ENCODE measurements around the gene UCHL5.
"Not testable (repeated sequence)": the region's sequence is repeated elsewhere in the genome, so short reads cannot be mapped to it uniquely, and the experiment has no call there.

UCHL5 gene

GRCh38 chr1:193058529-193059281, 455 bp downstream of the UCHL5 start:
- peak overlapping the region; percentile 43 for H2AFZ ChIP-seq (ENCODE audit: low read depth, low read length)
- peak overlapping the region; percentile 75 for H3K4me3 ChIP-seq (ENCODE audit: low read length)
- H3K9me3 ChIP-seq (ENCODE audit: low read length): peaks cover 2% of the 10 kb centered on the region
- H3K4me1 ChIP-seq (ENCODE audit: insufficient read depth, low read length): peaks cover 18% of the 10 kb centered on the region
- H3K27me3 ChIP-seq (ENCODE audit: insufficient read depth, low read length): no peaks in the 10 kb centered on the region
- H3K36me3 ChIP-seq (ENCODE audit: insufficient read depth, low read length): no peaks in the 10 kb centered on the region

GRCh38 chr1:193054169-193054675, 4.9 kb downstream of the UCHL5 start:
- Histone ChIP-seq H3K9me3 (ENCODE audit: low read length) (no peaks in the 10 kb centered on the region), H3K4me3 (ENCODE audit: low read length) (no peak overlapping the region), H3K36me3 (ENCODE audit: insufficient read depth, low read length) (peaks cover 15% of the 10 kb centered on the region), H2AFZ (ENCODE audit: low read depth, low read length) (no peak overlapping the region), H3K4me1 (ENCODE audit: insufficient read depth, low read length) (peaks cover 10% of the 10 kb centered on the region), H3K27me3 (ENCODE audit: insufficient read depth, low read length) (no peaks in the 10 kb centered on the region)

- peaks cover 39% of the 10 kb centered on the region for H3K36me3 ChIP-seq (ENCODE audit: insufficient read depth, low read length)
- not testable (repeated sequence) for H3K4me3 ChIP-seq (ENCODE audit: low read length); H3K27me3 ChIP-seq (ENCODE audit: insufficient read depth, low read length)
Observed at GRCh38 chr1:193048913-193049312, 10.2 kb downstream of the UCHL5 start.

GRCh38 chr1:193042766-193043691, 16.1 kb downstream of the UCHL5 start:
- no peak overlapping the region for H3K4me3 ChIP-seq (ENCODE audit: low read length)
- H2AFZ ChIP-seq (ENCODE audit: low read depth, low read length): no peak overlapping the region
- H3K27me3 ChIP-seq (ENCODE audit: insufficient read depth, low read length): no peaks in the 10 kb centered on the region
- H3K9me3 ChIP-seq (ENCODE audit: low read length): no peaks in the 10 kb centered on the region
- H3K36me3 ChIP-seq (ENCODE audit: insufficient read depth, low read length): peaks cover 32% of the 10 kb centered on the region
- no peaks in the 10 kb centered on the region for H3K4me1 ChIP-seq (ENCODE audit: insufficient read depth, low read length)

More at GRCh38 chr1:193048913-193049312, 10.2 kb downstream of the UCHL5 start:
- not testable (repeated sequence) for H3K4me1 ChIP-seq (ENCODE audit: insufficient read depth, low read length); H3K9me3 ChIP-seq (ENCODE audit: low read length); H2AFZ ChIP-seq (ENCODE audit: low read depth, low read length)

GRCh38 chr1:193040011-193040410, 19.1 kb downstream of the UCHL5 start:
- H3K9me3 ChIP-seq (ENCODE audit: low read length): no peaks in the 10 kb centered on the region
- peaks cover 23% of the 10 kb centered on the region for H3K36me3 ChIP-seq (ENCODE audit: insufficient read depth, low read length)
- no peaks in the 10 kb centered on the region for H3K27me3 ChIP-seq (ENCODE audit: insufficient read depth, low read length)
- no peak overlapping the region for H2AFZ ChIP-seq (ENCODE audit: low read depth, low read length)
- H3K4me1 ChIP-seq (ENCODE audit: insufficient read depth, low read length): no peaks in the 10 kb centered on the region
- no peak overlapping the region for H3K4me3 ChIP-seq (ENCODE audit: low read length)

- H3K36me3 ChIP-seq (ENCODE audit: insufficient read depth, low read length): peaks cover 3% of the 10 kb centered on the region
- H3K4me1 ChIP-seq (ENCODE audit: insufficient read depth, low read length): no peaks in the 10 kb centered on the region
- no peaks in the 10 kb centered on the region for H3K27me3 ChIP-seq (ENCODE audit: insufficient read depth, low read length)
- no peak overlapping the region for H2AFZ ChIP-seq (ENCODE audit: low read depth, low read length)
- H3K9me3 ChIP-seq (ENCODE audit: low read length): no peaks in the 10 kb centered on the region
- H3K4me3 ChIP-seq (ENCODE audit: low read length): no peak overlapping the region
Observed at GRCh38 chr1:193036337-193037047, 22.7 kb downstream of the UCHL5 start.

GRCh38 chr1:193033610-193034009, 25.6 kb downstream of the UCHL5 start:
- H3K36me3 ChIP-seq (ENCODE audit: insufficient read depth, low read length): peaks cover 4% of the 10 kb centered on the region
- no peaks in the 10 kb centered on the region for H3K4me1 ChIP-seq (ENCODE audit: insufficient read depth, low read length)
- no peak overlapping the region for H2AFZ ChIP-seq (ENCODE audit: low read depth, low read length)
- no peaks in the 10 kb centered on the region for H3K9me3 ChIP-seq (ENCODE audit: low read length)
- H3K4me3 ChIP-seq (ENCODE audit: low read length): no peak overlapping the region
- no peaks in the 10 kb centered on the region for H3K27me3 ChIP-seq (ENCODE audit: insufficient read depth, low read length)

- H3K36me3 ChIP-seq (ENCODE audit: insufficient read depth, low read length); H3K4me3 ChIP-seq (ENCODE audit: low read length); H3K4me1 ChIP-seq (ENCODE audit: insufficient read depth, low read length); H3K27me3 ChIP-seq (ENCODE audit: insufficient read depth, low read length); H2AFZ ChIP-seq (ENCODE audit: low read depth, low read length); H3K9me3 ChIP-seq (ENCODE audit: low read length): not testable (repeated sequence)
Observed at GRCh38 chr1:193032643-193033427, 26.3 kb downstream of the UCHL5 start.

- H3K4me1 ChIP-seq (ENCODE audit: insufficient read depth, low read length): no peaks in the 10 kb centered on the region
Observed at GRCh38 chr1:193031431-193031830, 27.7 kb downstream of the UCHL5 start.

GRCh38 chr1:193030280-193030679, 28.9 kb downstream of the UCHL5 start:
- Histone ChIP-seq H3K9me3 (ENCODE audit: low read length) (no peaks in the 10 kb centered on the region), H3K4me1 (ENCODE audit: insufficient read depth, low read length) (no peaks in the 10 kb centered on the region), H2AFZ (ENCODE audit: low read depth, low read length) (no peak overlapping the region), H3K4me3 (ENCODE audit: low read length) (no peak overlapping the region), H3K36me3 (ENCODE audit: insufficient read depth, low read length) (peaks cover 20% of the 10 kb centered on the region), H3K27me3 (ENCODE audit: insufficient read depth, low read length) (no peaks in the 10 kb centered on the region)

More at GRCh38 chr1:193031431-193031830, 27.7 kb downstream of the UCHL5 start:
- Histone ChIP-seq H3K36me3 (ENCODE audit: insufficient read depth, low read length) (peaks cover 12% of the 10 kb centered on the region), H3K9me3 (ENCODE audit: low read length) (no peaks in the 10 kb centered on the region), H3K4me3 (ENCODE audit: low read length) (no peak overlapping the region), H3K27me3 (ENCODE audit: insufficient read depth, low read length) (no peaks in the 10 kb centered on the region), H2AFZ (ENCODE audit: low read depth, low read length) (no peak overlapping the region)

- no peaks in the 10 kb centered on the region for H3K27me3 ChIP-seq (ENCODE audit: insufficient read depth, low read length)
- H3K36me3 ChIP-seq (ENCODE audit: insufficient read depth, low read length): peaks cover 28% of the 10 kb centered on the region
- no peak overlapping the region for H3K4me3 ChIP-seq (ENCODE audit: low read length)
- no peaks in the 10 kb centered on the region for H3K9me3 ChIP-seq (ENCODE audit: low read length)
- no peak overlapping the region for H2AFZ ChIP-seq (ENCODE audit: low read depth, low read length)
- H3K4me1 ChIP-seq (ENCODE audit: insufficient read depth, low read length): no peaks in the 10 kb centered on the region
Observed at GRCh38 chr1:193025218-193025617, 33.9 kb downstream of the UCHL5 start.

- Histone ChIP-seq H2AFZ (ENCODE audit: low read depth, low read length) (no peak overlapping the region), H3K36me3 (ENCODE audit: insufficient read depth, low read length) (peaks cover 11% of the 10 kb centered on the region), H3K4me1 (ENCODE audit: insufficient read depth, low read length) (no peaks in the 10 kb centered on the region)
Observed at GRCh38 chr1:193019442-193020026, 39.6 kb downstream of the UCHL5 start.

More at GRCh38 chr1:193019442-193020026, 39.6 kb downstream of the UCHL5 start:
- no peaks in the 10 kb centered on the region for H3K9me3 ChIP-seq (ENCODE audit: low read length)
- no peaks in the 10 kb centered on the region for H3K27me3 ChIP-seq (ENCODE audit: insufficient read depth, low read length)
- H3K4me3 ChIP-seq (ENCODE audit: low read length): no peak overlapping the region
